Ishikawa (cell line): Measurements from ENCODE around the gene ABR.

Experiments
- CEBPB ChIP-seq: IDR thresholded peaks from 2 replicates; pipeline ENCODE4 v1.6.1; 2012
- CREB1 ChIP-seq: IDR thresholded peaks from 2 replicates; pipeline ENCODE4 v1.6.1; 2012; ENCODE audit warnings: low read depth
- EGR1 ChIP-seq: IDR thresholded peaks from 2 replicates; pipeline ENCODE4 v1.6.1; 2012
- EP300 ChIP-seq: IDR thresholded peaks from 2 replicates; pipeline ENCODE4 v1.6.1; 2012; ENCODE audit warnings: borderline replicate concordance
- MAX ChIP-seq: IDR thresholded peaks from 2 replicates; pipeline ENCODE4 v1.6.1; 2012
- NFIC ChIP-seq: IDR thresholded peaks from 2 replicates; pipeline ENCODE4 v1.6.1; 2012
- RAD21 ChIP-seq: IDR thresholded peaks from 2 replicates; pipeline ENCODE4 v1.6.1; 2012; ENCODE audit warnings: low read depth
- REST ChIP-seq: IDR thresholded peaks from 2 replicates; pipeline ENCODE4 v1.6.1; 2012; ENCODE audit warnings: low read depth, mild to moderate bottlenecking
- TAF1 ChIP-seq: IDR thresholded peaks from 2 replicates; pipeline ENCODE4 v1.6.1; 2012; ENCODE audit warnings: low read depth, mild to moderate bottlenecking
- TCF12 ChIP-seq: IDR thresholded peaks from 2 replicates; pipeline ENCODE4 v1.6.1; 2012; ENCODE audit warnings: low read depth
- TEAD4 ChIP-seq: IDR thresholded peaks from 2 replicates; pipeline ENCODE4 v1.6.1; 2012
- USF1 ChIP-seq: IDR thresholded peaks from 2 replicates; pipeline ENCODE4 v1.6.1; 2012
- YY1 ChIP-seq: IDR thresholded peaks from 2 replicates; pipeline ENCODE4 v1.6.1; 2012; ENCODE audit warnings: low read depth
- ZBTB7A ChIP-seq: IDR thresholded peaks from 2 replicates; pipeline ENCODE4 v1.6.1; 2012; ENCODE audit warnings: low read depth

- no peak for TF ChIP-seq TEAD4
- TF ChIP-seq TCF12, result no peak
- no peak for TF ChIP-seq RAD21
- TF ChIP-seq MAX, result no peak
- no peak for TF ChIP-seq CREB1
- TF ChIP-seq TAF1, result no peak
- no peak for TF ChIP-seq EP300
- TF ChIP-seq REST, result no peak
- TF ChIP-seq CEBPB, result no peak
- TF ChIP-seq USF1, result no peak
- TF ChIP-seq EGR1, result peak; percentile 76
- TF ChIP-seq NFIC, result no peak
- TF ChIP-seq ZBTB7A, result peak; percentile 76
- no peak for TF ChIP-seq YY1
These were observed 201.4 kb downstream of the ABR start for GRCh38 chr17:978103-979093.
